HG02678 (cell line): ENCODE data around the gene GRK2.
"Not testable (repeated sequence)": the region's sequence is repeated elsewhere in the genome, so short reads cannot be mapped to it uniquely, and the experiment has no call there.

Experiments used
- ATAC-seq: cut with Tn5 transposase; IDR thresholded peaks from one replicate; pipeline ENCODE4 v1.9.1; 2021; ENCODE audit warnings: mild to moderate bottlenecking, moderate library complexity; ENCODE audit not compliant: unreplicated experiment

The GRK2 gene

GRCh38 chr11:67266449-67267187 is at the start of gene GRK2:
Gene GRK2, plus strand, starts transcription at chr11:67266473. Its CDS starts 227 bp downstream, at chr11:67266700.
- no peak for ATAC-seq

GRCh38 chr11:67227726-67228125 is 38.5 kb upstream of the GRK2 start:
- no peak for ATAC-seq

- no peak for ATAC-seq
Measured at GRCh38 chr11:67230406-67230805, 35.9 kb upstream of the GRK2 start.

- ATAC-seq, result no peak
Measured at GRCh38 chr11:67230886-67231285, 35.4 kb upstream of the GRK2 start.

GRCh38 chr11:67233584-67234190 is 32.6 kb upstream of the GRK2 start:
- no peak for ATAC-seq

- ATAC-seq, result not testable (repeated sequence)
Measured at GRCh38 chr11:67234571-67234970, 31.7 kb upstream of the GRK2 start.

- ATAC-seq, result no peak
Measured at GRCh38 chr11:67237574-67237973, 28.7 kb upstream of the GRK2 start.

GRCh38 chr11:67238894-67239782 is 27.1 kb upstream of the GRK2 start:
- no peak for ATAC-seq

- peak; percentile 88 for ATAC-seq
Measured at GRCh38 chr11:67239783-67240575, 26.3 kb upstream of the GRK2 start.

GRCh38 chr11:67240576-67241389 is 25.5 kb upstream of the GRK2 start:
- peak; percentile 29 for ATAC-seq

- ATAC-seq, result no peak
Measured at GRCh38 chr11:67242548-67242947, 23.7 kb upstream of the GRK2 start.

- ATAC-seq, result no peak
Measured at GRCh38 chr11:67243051-67243450, 23.2 kb upstream of the GRK2 start.

GRCh38 chr11:67245046-67245445 is 21.2 kb upstream of the GRK2 start:
- no peak for ATAC-seq

- ATAC-seq, result no peak
Measured at GRCh38 chr11:67247946-67248550, 18.2 kb upstream of the GRK2 start.

GRCh38 chr11:67248653-67249052 is 17.6 kb upstream of the GRK2 start:
- ATAC-seq, result no peak

- ATAC-seq, result no peak
Measured at GRCh38 chr11:67250059-67251043, 15.9 kb upstream of the GRK2 start.

- no peak for ATAC-seq
Measured at GRCh38 chr11:67251841-67252240, 14.4 kb upstream of the GRK2 start.

GRCh38 chr11:67252831-67253239 is 13.4 kb upstream of the GRK2 start:
- ATAC-seq, result no peak
